ENCODE results near the gene CASTOR2. TPM values are rescaled to one million over a fixed set of nuclear protein-coding genes. Genes with fewer than 3 reads are reported as not detected.

Gene CASTOR2
- total RNA-seq, 1 experiment from 2014 or later = 26.5 TPM

DNA sequence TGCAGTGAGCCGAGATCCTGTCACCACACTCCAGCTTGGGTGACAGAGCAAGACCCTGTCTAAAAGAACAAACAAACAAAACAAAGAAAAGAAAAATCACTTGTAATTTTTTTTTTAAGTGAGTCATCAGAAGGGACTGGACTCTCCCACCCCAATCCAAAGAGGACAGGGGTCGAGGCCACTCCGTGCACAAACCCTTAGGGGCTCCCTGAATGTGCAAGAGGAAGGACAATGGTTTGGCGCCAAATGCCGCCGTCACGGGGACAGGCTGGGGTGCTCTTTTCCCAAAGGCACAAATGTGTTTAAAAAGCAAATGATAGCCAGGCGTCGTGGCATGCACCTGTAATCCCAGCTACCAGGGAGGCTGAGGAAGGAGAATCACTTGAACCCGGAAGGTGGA is 85.3 kb downstream of the CASTOR2 start:
- H3K18ac ChIP-seq (ENCODE audit: insufficient read length, low read depth, low read length) = no peak overlapping the region
- no peaks in the 10 kb centered on the region for H4K20me1 ChIP-seq (ENCODE audit: control insufficient read depth, insufficient read depth, insufficient read length)
- H3K4me1 ChIP-seq (ENCODE audit: insufficient read depth, low read length) = no peaks in the 10 kb centered on the region
- Mint-ChIP-seq H3K27ac (no peak overlapping the region), H3K36me3 (ENCODE audit: insufficient read depth in 1 of 3, low read depth in 3 of 3) (peaks cover 13 to 52% (median 51%) of the 10 kb centered on the region in 3 experiments; a peak in 6 of 7 replicates), H3K9me3 (no peaks in the 10 kb centered on the region), H3K27me3 (ENCODE audit: low read depth) (no peaks in the 10 kb centered on the region), H3K4me3 (no peak overlapping the region), H3K4me1 (peaks cover 4% of the 10 kb centered on the region in 2 experiments)
- no peak overlapping the region for H2BK15ac ChIP-seq (ENCODE audit: low read depth, low read length)
- no peak overlapping the region for H2BK120ac ChIP-seq (ENCODE audit: low read depth, low read length, poor library complexity, severe bottlenecking)
- H3K23ac ChIP-seq (ENCODE audit: insufficient read length, low read depth, low read length) = no peak overlapping the region
- no peaks in the 10 kb centered on the region for H3K79me2 ChIP-seq (ENCODE audit: insufficient read depth, low read length)
- H2BK12ac ChIP-seq (ENCODE audit: insufficient read length, low read depth, low read length) = no peak overlapping the region
- H3T11ph ChIP-seq (ENCODE audit: low read length) = no peak overlapping the region
- no peak overlapping the region for H4K5ac ChIP-seq (ENCODE audit: insufficient read length, low read depth, low read length)
- no peak overlapping the region for H2AFZ ChIP-seq (ENCODE audit: low read length)
- H3K14ac ChIP-seq (ENCODE audit: insufficient read depth, low read length) = no peak overlapping the region
- H3K4ac ChIP-seq (ENCODE audit: low read depth, low read length) = no peak overlapping the region
- H2BK20ac ChIP-seq (ENCODE audit: low read depth, low read length, poor library complexity, severe bottlenecking) = no peak overlapping the region
- no peak for DNase-seq
- no peak overlapping the region for H2BK5ac ChIP-seq (ENCODE audit: insufficient read length, low read length)
- no peak overlapping the region for H4K8ac ChIP-seq (replicated peaks; ENCODE audit: insufficient read length, low read depth, low read length)
- TF ChIP-seq, protein P1, sequence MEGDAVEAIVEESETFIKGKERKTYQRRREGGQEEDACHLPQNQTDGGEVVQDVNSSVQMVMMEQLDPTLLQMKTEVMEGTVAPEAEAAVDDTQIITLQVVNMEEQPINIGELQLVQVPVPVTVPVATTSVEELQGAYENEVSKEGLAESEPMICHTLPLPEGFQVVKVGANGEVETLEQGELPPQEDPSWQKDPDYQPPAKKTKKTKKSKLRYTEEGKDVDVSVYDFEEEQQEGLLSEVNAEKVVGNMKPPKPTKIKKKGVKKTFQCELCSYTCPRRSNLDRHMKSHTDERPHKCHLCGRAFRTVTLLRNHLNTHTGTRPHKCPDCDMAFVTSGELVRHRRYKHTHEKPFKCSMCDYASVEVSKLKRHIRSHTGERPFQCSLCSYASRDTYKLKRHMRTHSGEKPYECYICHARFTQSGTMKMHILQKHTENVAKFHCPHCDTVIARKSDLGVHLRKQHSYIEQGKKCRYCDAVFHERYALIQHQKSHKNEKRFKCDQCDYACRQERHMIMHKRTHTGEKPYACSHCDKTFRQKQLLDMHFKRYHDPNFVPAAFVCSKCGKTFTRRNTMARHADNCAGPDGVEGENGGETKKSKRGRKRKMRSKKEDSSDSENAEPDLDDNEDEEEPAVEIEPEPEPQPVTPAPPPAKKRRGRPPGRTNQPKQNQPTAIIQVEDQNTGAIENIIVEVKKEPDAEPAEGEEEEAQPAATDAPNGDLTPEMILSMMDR (conservative IDR thresholded peaks at IDR 0.05) = no peak
- no peak overlapping the region for H3K56ac ChIP-seq (ENCODE audit: insufficient read length, low read depth, low read length)
- no peaks in the 10 kb centered on the region for H3K79me1 ChIP-seq (ENCODE audit: insufficient read depth, low read depth, low read length, poor library complexity, severe bottlenecking)
- WGBS (ENCODE audit: extremely low coverage, insufficient read length, low lambda C conversion rate) = no CpG with 5 or more reads among the region's 10 CpGs
- no peak overlapping the region for H3K4me2 ChIP-seq (ENCODE audit: insufficient read depth, insufficient read length, low read length)
- no peak overlapping the region for H2AK5ac ChIP-seq (ENCODE audit: insufficient read length, low read length)
- no peaks in the 10 kb centered on the region for H3K23me2 ChIP-seq (ENCODE audit: insufficient read length, low read depth, low read length, poor library complexity, severe bottlenecking)
- no peak overlapping the region for H4K91ac ChIP-seq (ENCODE audit: insufficient read length, low read depth, low read length)
- no peaks in the 10 kb centered on the region for H3K9me3 ChIP-seq (ENCODE audit: control insufficient read depth, low read depth, low read length)
- H3K27me3 ChIP-seq (ENCODE audit: insufficient read depth, low read length) = no peaks in the 10 kb centered on the region
- no peak overlapping the region for H3K27ac ChIP-seq (ENCODE audit: insufficient read length, low read depth, low read length)
- H3K9ac ChIP-seq (ENCODE audit: extremely low read depth, insufficient read length, low read length) = no peak overlapping the region

Data from H9 (cell line).